KMS-11 (cell line): ENCODE data around the gene GYPB.
"Not testable (repeated sequence)": the region's sequence is repeated elsewhere in the genome, so short reads cannot be mapped to it uniquely, and the experiment has no call there.

Source experiments
- H2AFZ ChIP-seq: fragments of 200-600 bp; sonication (generic); 2 replicates; pipeline ENCODE4 v1.6.1; 2016; ENCODE audit warnings: antibody characterized with exemption, mixed run types, low read depth
- H3K27ac ChIP-seq: fragments of 200-600 bp; sonication (generic); 2 replicates; pipeline ENCODE4 v1.6.1; 2016; ENCODE audit warnings: mild to moderate bottlenecking, mixed run types
- H3K27me3 ChIP-seq: fragments of 200-600 bp; sonication (generic); 2 replicates; pipeline ENCODE4 v1.6.1; 2017; ENCODE audit warnings: mild to moderate bottlenecking, low read depth, mixed run types, moderate library complexity; ENCODE audit not compliant: insufficient read depth
- H3K36me3 ChIP-seq: fragments of 200-600 bp; sonication (generic); 2 replicates; pipeline ENCODE4 v1.6.1; 2017; ENCODE audit warnings: mild to moderate bottlenecking, mixed run types; ENCODE audit not compliant: insufficient read depth
- H3K4me1 ChIP-seq: fragments of 200-600 bp; sonication (generic); 2 replicates; pipeline ENCODE4 v1.6.1; 2016; ENCODE audit warnings: mild to moderate bottlenecking, low read depth, mixed run types; ENCODE audit not compliant: poor library complexity, severe bottlenecking
- H3K4me2 ChIP-seq: fragments of 200-600 bp; sonication (generic); 2 replicates; pipeline ENCODE4 v1.7.0; 2016; ENCODE audit warnings: mild to moderate bottlenecking, mixed run types
- H3K4me3 ChIP-seq: fragments of 200-600 bp; sonication (generic); IDR thresholded peaks from 2 replicates; pipeline ENCODE4 v1.6.1; 2017; ENCODE audit warnings: low read depth, low read length, mixed read lengths; ENCODE audit not compliant: insufficient read depth
- H3K79me2 ChIP-seq: fragments of 200-600 bp; sonication (generic); 2 replicates; pipeline ENCODE4 v1.6.1; 2016; ENCODE audit warnings: low read depth, mixed run types; ENCODE audit not compliant: insufficient read depth
- H3K9ac ChIP-seq: fragments of 200-600 bp; sonication (generic); 2 replicates; pipeline ENCODE4 v1.6.1; 2016; ENCODE audit warnings: mild to moderate bottlenecking, mixed run types
- H4K20me1 ChIP-seq: fragments of 200-600 bp; sonication (generic); 2 replicates; pipeline ENCODE4 v1.6.1; 2016; ENCODE audit warnings: mild to moderate bottlenecking, mixed run types; ENCODE audit not compliant: insufficient read depth

Gene GYPB

DNA sequence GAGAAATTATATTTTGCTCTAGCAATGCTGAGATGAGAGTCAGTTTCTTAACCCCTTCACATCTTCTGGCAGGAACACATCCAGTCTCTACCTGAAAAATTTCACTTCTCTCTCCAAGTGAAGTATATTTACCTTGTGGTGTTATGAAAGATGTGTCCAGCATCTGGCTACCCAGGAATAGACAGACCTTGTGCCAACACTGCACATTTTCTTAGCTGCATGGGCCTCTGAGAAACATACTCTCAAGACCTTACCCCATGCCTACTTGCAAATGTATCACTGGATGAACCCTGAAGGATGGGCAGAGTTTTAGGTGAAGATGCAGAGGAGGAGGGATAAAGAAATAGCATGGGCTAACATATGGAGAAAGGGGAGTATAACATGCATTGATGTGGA, 13.6 kb downstream of the GYPB start:
- not testable (repeated sequence) for H4K20me1 ChIP-seq, H3K4me2 ChIP-seq, H2AFZ ChIP-seq, H3K36me3 ChIP-seq, H3K9ac ChIP-seq, H3K27ac ChIP-seq, H3K4me3 ChIP-seq, H3K4me1 ChIP-seq, H3K79me2 ChIP-seq, H3K27me3 ChIP-seq

DNA sequence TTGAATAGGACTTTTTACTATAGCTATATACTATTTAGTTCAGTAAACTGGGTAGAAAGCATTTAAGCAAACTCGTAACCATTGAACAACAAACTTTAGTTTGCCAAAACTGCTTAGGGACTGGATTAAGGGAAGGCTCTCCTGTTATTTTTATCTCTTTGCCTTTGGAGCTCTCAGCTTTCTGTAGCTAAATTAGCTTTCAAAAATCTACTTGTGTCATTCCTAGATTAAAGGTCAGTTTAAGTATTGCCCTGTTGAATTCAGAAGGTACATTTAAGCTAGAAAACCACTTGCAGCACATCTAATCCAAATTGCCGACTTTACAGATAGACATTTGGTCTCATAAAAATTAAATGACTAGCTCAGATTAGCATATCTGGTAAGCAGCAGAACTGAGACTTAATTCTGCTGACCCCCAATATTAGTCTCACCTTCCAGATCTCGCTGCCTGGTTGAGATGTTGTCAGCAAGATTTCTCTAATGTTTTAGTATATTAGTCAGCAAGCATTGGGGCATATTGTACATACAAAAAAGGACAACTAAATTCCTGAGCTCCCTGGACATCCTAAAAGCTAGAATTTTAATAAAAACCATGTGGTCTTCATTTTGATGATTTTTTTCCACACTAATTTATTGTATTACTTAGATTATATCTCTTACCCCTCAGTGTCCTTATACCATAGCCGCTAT, 14.2 kb downstream of the GYPB start:
- H3K4me2 ChIP-seq, H2AFZ ChIP-seq: not testable (repeated sequence)

DNA sequence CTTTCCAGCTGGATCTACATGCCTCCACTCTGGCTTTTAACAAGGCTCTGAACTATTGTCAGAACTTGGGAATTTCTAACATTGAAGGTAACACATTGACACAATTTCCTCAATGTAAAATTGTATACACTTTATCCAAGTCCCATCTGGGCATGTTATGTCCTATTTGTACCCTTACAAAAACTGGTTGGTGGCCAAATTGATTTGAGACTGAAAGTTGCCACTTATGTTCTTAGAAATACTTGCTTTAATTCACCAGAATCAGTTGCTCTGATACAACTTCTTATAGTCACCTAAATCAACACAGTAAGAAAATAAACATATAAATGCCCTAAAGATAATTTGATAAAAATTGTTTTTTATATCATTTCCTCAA, 15.3 kb downstream of the GYPB start:
- H3K27ac ChIP-seq, H3K79me2 ChIP-seq, H3K27me3 ChIP-seq, H3K36me3 ChIP-seq, H4K20me1 ChIP-seq, H3K4me1 ChIP-seq, H3K4me2 ChIP-seq, H3K9ac ChIP-seq, H3K4me3 ChIP-seq, H2AFZ ChIP-seq: not testable (repeated sequence)

More for the DNA sequence above, 14.2 kb downstream of the GYPB start:
- not testable (repeated sequence) for H3K36me3 ChIP-seq, H3K79me2 ChIP-seq, H3K4me3 ChIP-seq, H3K4me1 ChIP-seq, H3K27ac ChIP-seq, H3K9ac ChIP-seq, H4K20me1 ChIP-seq, H3K27me3 ChIP-seq

DNA sequence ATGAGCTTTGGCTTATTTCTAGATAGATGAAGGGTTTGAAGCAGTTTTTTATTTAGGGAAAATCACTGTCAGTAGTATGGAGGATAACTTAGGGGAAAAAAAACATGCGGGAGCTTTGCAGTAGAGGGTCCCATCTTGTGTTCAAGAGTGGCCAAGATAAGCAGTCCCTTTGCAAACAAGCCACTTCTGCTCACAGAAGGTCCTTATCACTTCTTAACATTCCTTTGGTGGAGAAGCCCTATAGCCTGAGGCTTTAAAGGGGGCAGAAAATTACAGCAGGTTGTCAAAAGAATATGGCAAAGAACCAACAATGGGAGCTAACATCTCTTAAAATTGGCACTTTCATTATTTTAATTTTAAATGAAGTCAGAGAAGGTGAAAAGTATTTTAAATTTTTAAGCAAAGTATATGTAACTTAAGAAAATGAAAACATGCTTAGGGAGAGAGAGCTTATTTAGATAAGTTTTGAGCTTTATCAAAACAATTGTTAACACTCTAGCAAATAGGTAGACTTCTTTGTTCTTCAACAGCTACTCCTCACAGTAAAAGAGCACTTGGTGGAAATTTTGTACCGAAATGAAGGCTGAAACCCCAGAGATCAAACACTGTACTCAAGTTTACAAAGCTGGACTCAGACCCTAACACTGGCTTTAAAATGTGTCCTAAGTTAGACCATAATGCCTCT, 15.8 kb downstream of the GYPB start:
- not testable (repeated sequence) for H3K36me3 ChIP-seq, H3K79me2 ChIP-seq, H3K4me1 ChIP-seq, H3K4me3 ChIP-seq, H3K4me2 ChIP-seq, H2AFZ ChIP-seq, H3K27me3 ChIP-seq, H3K27ac ChIP-seq, H3K9ac ChIP-seq, H4K20me1 ChIP-seq

DNA sequence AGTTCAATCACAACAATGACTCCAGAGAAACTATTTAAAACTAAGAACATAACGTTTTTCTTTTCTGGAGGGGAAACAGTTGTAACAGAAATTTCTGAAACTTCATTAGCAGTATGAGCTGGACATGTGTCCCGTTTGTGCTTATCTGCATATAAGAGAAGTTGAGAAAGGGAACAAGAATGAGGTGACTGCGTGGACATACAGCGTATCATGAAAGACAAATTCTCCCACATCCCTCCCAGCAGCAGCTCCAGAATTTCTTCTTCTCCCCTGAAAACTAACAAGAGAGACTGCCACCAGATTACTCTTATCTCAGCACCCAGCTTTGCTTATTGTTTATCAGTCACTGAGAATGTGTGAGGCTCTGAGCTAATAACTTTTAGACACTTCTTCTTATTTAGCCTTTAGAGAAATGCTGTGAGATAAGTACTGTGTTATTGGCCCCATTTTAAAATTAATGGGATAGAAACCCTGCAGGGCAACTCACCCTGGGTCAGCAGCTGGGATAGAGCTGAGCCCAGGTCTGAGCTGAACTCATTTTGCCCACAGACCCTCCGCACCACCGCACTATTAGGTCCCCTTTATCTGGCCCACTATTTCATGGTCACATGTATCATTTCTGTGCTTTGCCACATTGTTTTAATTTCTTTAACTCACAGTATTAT, 18.7 kb downstream of the GYPB start:
- not testable (repeated sequence) for H2AFZ ChIP-seq, H3K36me3 ChIP-seq, H3K4me1 ChIP-seq, H3K79me2 ChIP-seq, H3K27me3 ChIP-seq, H3K27ac ChIP-seq, H3K4me3 ChIP-seq, H3K9ac ChIP-seq, H3K4me2 ChIP-seq, H4K20me1 ChIP-seq

DNA sequence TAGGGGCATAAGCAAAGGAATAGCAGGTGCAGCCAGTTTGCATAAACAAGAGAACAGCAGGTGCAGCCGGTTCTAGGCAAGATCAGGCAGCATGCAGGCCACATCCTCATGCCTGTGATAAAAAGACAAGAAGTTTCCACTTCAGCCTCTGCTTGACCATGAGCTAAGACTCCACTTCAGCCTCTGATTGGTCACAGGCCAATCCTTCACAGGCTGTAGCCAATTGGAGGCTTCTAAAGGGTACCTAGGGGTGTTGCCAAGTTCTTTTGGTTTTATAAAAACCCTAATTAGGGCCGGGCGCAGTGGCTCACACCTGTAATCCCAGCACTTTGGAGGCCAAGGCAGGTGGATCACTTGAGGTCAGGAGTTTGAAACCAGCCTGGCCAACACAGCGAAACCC, 23.0 kb downstream of the GYPB start:
- H3K9ac ChIP-seq, H3K27ac ChIP-seq, H3K27me3 ChIP-seq, H3K4me1 ChIP-seq, H3K79me2 ChIP-seq, H3K36me3 ChIP-seq, H3K4me2 ChIP-seq, H2AFZ ChIP-seq, H3K4me3 ChIP-seq, H4K20me1 ChIP-seq: not testable (repeated sequence)

DNA sequence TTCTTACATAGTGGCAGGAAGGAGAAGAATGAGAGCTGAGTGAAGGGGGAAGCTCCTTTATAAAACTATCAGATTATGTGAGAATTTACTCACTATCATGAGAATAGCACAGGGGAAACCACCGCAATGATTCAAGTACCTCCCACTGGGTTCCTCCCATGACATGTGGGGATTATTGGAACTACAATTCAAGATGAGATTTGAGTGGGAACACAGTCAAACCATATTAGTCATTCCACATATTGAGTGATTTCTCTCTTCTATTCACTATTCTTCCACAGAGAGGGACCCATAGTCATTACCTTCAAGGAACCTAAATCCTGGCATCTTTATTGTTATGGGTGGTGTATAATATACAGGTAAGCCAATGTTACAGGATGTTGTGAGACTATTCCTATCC, 27.4 kb downstream of the GYPB start:
- H3K4me3 ChIP-seq, H3K36me3 ChIP-seq, H3K27me3 ChIP-seq, H3K4me2 ChIP-seq, H3K4me1 ChIP-seq, H3K27ac ChIP-seq, H4K20me1 ChIP-seq, H2AFZ ChIP-seq, H3K9ac ChIP-seq, H3K79me2 ChIP-seq: not testable (repeated sequence)

DNA sequence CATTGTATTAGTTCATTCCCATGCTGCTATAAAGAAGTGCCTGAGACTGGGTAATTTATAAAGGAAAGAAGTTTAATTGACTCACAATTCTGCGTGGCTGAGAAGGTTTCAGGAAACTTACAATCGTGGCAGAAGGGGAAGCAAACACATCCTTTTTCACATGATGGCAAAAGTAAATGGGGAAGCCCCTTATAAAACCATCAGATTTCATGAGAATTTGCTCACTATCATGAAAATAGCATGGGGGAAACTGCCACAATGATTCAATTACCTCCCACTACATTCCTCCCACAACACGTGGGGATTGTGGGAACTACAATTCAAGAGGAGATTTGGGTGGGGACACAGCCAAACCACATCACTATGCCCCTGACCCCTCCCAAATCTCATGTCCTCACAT, 28.5 kb downstream of the GYPB start:
- not testable (repeated sequence) for H3K36me3 ChIP-seq, H2AFZ ChIP-seq, H3K9ac ChIP-seq, H3K4me1 ChIP-seq, H3K79me2 ChIP-seq, H3K4me3 ChIP-seq, H3K4me2 ChIP-seq, H3K27me3 ChIP-seq, H4K20me1 ChIP-seq, H3K27ac ChIP-seq
